SW480 (cell line): Measurements from ENCODE around the gene FHIT.

Experiments used
- DNase-seq: peaks from one replicate; pipeline ENCODE4 v3.0.0-alpha.2; 2016; ENCODE audit warnings: low spot score

The FHIT gene

DNA sequence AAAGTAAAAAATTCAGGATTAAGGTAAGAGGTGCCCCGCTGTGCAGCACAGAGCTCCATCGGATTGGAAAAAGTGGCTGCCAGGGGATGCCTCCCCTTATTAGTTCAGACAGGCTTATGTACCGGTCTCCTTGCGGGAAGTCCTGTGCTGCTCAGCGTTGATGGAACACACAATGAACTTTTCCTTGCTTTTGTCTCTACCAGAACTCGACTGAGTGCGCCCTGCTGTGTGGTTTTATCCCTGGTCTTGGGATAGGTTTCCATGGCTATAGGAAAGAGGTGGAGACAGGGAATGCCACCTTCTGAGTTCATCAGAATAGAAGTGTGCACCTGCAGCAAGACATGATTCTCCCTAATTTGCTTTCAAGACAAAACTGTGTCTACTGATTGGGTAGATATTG is 1455.5 kb downstream of the FHIT start:
- no peak for DNase-seq

DNA sequence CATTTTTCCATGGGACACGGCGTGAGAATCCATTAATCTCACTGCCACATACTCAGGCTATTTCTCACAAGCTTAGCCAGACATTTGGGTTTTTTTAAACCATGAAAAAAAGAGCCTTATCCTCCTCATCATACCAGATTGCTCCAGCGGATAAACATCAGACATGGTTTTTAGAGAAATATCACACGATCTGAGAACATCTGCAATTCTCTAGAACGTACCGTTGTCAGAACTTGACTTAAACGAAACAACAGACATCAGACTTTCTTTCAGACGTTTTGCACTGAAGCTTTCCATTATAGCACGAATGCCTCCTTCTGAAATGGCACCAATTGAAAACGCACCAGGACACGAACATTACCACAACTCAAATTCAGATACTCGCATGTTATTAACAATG is 1457.3 kb downstream of the FHIT start:
- no peak for DNase-seq

DNA sequence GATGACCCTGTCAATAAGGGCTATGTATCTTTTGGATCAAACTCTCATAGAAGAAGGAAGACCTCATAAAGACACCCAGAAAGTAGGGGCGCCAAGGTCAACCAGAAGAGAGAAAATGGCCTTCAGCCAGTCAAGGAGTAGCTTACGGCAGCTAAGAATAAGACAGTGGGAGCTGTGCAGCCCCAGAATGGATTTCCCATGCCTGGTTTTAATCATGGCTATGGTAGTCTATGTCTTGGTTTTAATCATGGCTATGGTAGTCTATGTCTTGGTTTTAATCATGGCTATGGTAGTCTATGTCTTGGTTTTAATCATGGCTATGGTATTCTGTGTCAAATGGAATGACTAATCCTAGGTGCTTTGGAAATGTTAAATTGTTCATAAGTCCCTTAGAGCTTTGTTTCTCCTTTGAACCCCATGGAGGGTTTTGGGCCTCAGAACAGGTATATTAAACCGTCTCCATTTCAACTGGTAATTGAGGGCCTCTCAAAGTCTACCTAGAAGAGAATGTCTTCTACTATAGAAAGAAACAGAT is 1459.4 kb downstream of the FHIT start:
- no peak for DNase-seq

DNA sequence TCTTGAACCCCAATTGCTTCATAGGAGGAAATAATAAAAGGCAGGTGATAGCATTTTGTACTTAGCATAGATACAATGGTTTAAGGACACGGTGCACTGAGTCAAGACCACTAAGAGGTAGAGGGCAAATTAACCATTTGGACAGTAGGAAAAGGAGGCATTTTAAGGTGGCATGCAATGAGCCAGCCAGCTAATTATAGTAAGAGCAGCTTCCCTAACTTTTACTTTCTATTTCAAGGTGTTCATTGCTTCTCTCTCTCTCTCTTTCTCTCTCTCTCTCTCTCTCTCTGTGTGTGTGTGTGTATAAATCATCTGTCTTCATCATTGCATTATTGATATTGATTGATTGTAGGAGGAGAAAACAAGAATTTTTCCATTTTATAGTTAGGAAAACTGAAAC is 1461.0 kb downstream of the FHIT start:
- no peak for DNase-seq

DNA sequence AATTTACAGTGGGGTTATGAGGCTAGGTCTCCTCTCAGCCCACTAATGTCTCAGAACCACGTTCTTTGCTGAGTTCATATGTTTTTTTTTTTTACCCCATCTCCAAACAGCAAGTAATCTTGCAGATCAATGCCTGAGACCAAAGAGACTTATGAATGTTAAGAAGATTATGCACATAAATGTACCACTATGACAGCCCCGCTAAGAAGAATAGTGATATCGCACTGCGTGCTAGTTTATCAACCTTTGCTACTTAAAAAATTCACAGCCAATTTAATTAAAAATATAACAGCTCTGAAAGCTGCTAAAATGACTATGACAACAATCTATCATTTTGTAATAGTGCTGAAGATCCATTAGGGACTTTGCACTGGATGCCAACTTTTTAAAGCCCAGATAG is 1462.5 kb downstream of the FHIT start:
- DNase-seq = no peak

DNA sequence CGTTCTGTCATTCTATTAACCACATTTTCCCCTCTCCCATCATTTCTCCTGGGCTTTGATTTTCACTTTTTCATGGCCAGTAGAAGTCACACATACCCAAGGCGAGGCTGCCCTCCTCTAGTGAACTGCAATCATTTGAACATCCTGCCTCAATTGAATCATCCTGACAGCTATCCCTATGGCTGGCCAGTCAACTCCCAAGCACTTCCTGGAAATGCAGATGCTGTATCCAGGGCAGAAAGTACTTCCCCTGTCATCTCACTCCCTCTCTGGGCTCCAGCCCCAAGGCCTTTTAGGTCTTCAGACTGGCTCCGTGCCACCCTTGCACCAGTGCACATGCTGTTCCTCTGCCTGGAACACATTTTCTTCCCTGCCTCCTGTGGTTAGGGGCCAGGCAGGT is 1463.1 kb downstream of the FHIT start:
- DNase-seq = no peak

DNA sequence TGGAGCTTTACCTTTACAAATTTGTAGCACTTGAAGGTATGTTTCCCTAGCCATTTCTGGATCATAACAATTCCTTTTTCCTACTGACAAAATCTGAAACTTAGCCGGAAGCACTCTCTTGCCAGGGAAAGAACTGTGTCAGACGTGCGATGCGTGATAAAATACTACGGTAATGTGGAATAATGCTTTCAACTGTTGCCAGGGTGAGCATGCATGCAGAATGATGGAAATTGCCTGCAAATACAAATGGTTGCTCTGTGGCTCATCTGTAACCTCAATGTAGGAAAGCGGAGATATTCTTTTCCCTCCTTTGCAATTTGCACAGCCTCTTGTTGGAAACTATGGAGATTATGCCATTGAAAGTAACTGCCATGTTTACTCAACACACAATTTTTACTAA is 1464.9 kb downstream of the FHIT start:
- DNase-seq = no peak

DNA sequence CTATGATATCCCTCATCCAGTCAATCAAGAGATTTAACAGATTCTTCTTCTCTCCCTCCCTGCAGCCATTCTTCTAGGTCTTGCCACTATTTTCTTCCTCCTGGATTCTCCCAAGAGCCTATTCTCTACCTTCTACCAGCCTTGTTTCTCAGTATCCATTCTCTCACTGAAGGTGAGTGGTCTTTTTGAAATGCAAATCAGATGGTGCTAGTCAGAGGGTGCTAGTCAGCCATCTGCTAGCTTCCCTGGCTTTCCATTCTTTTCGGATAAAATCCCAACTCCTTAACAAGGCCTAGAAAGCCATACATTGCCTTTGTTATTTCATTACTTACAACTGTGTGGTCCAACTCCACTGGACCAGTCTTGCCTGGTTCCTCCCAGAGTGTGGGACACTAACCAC is 1467.1 kb downstream of the FHIT start:
- no peak for DNase-seq

DNA sequence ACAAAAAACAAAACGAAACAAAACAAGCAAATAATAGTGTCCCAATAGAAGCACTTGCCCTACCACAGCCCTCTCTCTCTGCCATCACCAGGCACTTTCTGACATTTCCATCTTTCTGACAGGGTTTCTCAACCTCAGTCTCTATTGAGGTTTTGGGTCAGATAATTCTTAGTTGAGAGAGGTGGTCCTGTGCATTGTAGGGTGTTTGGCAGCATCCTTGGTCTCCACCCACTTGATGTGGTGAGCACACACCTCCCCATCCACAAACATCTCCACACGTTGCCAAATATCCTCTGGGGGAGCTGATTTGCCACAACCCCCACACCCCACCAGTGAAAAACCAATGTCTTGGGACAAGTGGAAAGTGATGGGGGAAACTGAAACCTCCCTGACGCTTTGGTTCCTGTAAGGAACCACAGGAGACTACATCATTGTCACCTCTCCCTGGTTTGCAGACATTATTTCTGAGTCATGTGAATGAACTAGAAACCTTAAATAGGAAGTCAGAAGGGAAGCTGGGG is 1467.7 kb downstream of the FHIT start:
- DNase-seq = no peak

DNA sequence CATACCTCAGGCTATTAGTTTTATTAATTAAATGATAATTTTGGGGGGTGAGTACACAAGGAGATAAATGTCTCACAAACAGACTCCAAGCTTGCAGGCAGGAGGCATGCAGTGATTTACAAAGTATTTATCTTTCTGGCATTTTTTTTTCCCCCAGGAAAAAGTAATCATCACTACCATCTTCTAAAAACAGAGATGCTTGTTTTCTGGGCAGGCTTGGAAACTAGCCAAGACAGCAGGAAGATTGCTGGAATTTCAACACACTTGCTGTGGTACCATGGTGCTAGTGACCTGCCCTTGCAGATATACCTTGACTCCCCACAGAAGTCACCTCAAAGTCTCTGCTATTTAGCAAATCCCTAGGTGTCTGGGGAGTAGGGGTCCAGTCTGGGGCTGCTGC is 1468.6 kb downstream of the FHIT start:
- DNase-seq = no peak

DNA sequence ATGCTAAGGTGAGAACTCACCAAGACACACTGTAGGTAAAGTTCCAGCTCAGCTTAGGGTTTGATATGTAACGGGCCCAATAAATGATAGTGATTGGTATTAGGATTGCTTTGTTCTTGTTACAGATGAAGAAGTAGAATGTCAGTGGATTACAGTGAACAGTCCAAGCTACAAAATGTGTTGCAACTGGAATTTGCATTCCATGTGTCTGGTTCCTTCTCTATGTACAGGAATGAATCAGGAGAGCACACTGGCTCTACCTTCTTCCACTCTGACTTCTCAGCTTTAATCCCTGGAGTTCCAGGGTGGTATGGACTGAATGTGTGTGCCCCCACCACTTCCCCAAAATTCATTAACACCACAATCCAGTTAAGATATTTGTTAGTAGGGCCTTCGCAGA is 1471.0 kb downstream of the FHIT start:
- no peak for DNase-seq

DNA sequence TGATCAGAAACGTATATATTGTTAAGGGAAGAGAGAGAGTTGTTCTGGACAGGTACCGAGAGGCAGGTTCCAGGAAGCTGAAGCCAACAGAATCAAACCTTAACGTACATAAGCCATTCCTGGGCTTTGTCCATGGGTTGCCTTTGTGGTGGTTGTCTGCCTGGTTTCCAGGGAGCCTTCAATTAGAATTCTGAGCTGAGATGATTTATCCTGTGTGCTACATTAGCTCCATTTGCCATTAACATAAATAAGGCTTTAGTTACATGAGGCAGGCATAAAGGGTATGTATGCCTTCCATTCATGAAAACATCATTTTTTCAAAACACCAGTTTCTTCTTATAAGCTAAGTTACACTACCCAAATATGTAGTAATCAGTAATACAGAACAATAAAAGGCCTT is 1472.0 kb downstream of the FHIT start:
- DNase-seq = no peak

DNA sequence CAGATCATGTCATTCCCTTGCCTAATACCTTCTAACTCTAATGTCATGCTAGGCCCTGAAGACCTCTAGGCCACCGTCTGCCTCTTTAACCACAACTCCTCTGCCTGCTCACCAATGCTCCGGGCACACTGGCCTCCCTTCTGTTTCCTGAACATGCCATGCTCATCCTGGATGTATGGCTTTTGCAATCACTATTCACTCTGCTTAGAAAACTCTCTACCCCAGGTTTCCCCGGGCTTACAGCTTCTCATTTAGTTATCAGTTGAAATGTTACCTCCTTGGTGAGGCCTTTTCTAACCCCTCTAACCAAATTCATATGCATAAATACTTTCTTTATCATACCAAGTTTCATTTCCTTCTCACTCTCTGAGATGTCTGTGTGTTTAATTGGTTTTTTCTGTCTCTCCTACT is 1473.6 kb downstream of the FHIT start:
- DNase-seq = no peak

DNA sequence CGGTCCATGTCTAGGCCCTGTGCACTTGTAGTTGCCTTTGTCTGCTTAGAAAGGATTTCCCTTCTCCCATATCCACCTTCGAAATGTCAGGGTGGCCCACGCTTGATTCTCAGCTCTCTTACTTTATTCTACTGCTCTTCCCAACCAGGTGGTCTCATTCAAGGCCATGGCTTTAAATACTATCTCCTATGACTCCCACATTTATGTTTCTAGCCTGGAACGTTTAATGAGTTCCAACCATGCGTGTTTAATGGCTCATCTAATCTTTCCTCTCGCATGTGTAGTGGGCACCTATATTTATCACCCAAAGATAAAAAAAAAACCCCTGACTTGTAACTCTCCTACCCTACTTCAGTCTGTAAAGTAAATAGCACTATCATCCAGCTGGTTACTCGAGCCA is 1474.2 kb downstream of the FHIT start:
- no peak for DNase-seq

DNA sequence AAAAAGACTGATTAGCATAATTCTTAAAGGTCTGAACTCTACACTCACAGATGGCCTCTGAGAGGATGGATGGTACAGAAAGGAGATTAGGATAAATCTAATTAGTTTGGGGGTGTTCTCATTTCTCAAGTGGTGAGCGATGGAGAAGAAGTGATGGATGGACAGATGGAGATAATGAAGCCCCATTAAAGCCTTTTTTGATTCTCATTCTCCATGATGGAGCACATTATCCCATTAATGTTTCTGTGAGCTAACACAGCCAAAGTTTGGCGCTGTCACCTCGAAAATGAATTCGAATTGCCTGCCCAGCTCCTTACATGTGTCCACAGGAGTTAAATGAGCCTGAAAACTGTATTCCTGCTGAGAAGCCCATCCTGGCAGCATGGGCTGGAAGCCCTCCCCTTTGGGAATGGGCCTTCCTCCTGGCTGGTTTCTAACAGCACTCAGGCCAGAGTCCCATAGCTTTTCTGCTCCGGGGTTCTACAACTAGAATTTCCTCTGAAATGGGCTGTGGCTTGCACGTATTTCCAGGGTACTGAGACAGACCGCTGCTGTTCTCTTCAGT is 1475.4 kb downstream of the FHIT start:
- DNase-seq = no peak

DNA sequence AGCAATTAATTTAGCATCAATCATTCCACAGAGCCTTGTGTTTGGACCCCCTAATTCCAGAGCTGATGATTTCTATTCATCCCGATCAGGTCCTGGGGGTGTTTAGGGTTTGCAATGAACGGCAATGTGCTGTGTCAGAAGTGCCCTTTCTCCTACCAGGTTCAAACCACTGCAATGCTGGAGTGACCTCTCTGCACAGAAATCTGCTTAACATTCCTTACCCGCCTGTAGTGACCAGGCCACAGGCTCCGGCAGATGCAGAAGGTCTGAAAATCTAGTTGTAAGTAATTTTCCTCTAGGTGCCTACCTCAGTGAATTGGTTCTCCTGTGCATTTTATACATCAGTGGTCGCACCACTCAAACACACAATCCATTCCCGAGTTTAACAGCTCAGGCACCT is 1476.1 kb downstream of the FHIT start:
- DNase-seq = no peak

DNA sequence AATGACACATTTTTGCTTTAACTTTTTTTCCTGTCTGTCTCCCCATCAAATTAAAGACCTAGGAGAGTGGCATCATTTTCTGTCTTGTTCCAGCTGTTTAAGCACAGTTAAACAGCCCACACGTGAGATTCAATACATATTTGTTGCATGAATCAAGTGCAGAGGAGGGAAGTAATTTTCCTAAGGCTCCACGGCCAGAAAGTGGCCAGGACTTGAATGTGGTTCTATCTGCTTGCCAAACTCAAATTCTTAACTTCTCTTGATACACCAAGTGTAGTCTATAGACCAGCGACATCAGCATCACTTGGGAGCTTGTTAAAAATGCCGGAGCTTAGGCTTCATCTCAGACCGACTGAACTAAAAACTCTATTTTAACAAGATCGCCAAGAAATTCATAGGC is 1476.6 kb downstream of the FHIT start:
- peak; percentile 26 for DNase-seq

DNA sequence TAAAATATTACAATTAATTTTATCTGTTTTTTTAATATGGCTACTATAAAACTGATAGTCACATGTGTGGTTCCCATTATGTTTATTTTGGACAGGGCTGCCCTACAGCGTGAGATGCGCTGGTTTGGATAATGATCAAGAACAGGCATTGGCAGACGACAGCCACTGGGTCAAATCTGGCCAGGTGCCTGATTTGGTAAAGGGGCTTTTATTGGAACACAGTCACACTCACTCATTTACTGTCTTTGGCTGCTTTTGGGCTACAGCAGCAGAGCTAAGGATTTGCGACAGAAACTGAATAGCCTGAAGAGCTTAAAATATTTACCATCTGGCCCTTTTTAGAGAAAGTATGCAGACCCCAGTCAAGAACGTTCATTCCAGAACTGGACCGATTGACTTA is 1477.3 kb downstream of the FHIT start:
- no peak for DNase-seq

DNA sequence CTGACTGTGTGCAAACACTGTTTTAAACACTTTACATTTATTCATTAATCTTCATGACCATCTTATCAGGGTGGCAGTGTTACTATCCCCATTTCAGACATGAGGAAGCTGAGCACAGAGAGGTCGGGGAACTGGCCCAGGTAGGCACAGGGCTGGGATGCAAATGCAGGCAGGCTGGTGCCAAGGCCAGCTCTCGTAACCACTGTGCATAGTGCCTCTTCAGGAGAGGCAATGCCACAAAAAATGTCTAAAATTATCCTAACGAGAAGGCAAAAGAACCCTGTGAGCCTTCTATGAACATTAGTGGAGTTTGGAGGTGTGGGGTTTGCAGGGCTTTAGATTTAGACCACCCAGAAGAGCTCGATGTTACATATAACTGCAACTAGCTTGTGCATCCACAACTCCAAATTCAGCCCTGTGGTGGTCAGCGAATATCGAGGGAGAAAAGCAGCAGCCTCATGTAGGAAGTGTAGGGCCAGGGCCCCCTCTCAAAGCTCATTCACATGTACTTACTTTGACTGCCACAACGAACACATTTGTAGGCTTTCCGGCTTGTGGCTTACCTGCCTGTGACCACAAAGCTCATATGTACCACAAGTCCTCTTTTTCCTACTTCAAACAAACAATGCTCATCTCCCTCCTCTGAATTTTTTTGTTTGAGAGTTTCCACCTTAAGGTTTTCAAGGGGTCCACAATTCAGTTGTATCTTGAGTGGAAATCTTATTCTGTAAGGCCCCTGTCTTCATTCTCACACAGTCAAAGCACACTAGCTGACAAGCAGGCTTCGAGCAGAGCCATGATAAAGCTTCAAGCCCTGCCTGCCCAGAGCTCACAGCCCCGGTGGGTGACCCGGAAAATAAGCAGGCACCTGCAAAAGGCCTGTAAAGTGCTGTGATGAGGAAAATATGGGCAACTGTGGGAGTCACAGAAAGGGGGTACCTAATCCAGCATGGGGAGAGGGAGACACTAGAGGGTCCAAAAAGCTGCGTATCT is 1478.5 kb downstream of the FHIT start:
- DNase-seq = peak; percentile 71

DNA sequence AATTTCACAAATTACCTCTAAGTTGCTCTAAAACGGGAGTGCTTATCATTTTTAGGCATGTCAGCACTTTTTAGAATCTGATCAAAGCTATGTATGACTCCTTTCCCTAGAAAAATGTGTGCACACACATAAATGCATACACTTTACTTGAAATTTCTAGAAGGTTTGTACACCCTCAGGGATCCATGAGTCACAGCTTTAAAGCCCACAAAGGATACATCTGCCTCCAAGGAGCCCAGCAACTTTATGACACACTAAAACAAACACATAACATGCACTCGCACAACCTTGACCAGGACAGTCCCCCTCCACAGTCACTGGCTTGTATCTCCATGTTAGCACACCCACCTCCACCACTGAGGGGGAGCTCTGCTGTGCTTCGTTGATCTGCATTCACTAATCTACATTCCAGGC is 1479.5 kb downstream of the FHIT start:
- DNase-seq = peak; percentile 31

DNA sequence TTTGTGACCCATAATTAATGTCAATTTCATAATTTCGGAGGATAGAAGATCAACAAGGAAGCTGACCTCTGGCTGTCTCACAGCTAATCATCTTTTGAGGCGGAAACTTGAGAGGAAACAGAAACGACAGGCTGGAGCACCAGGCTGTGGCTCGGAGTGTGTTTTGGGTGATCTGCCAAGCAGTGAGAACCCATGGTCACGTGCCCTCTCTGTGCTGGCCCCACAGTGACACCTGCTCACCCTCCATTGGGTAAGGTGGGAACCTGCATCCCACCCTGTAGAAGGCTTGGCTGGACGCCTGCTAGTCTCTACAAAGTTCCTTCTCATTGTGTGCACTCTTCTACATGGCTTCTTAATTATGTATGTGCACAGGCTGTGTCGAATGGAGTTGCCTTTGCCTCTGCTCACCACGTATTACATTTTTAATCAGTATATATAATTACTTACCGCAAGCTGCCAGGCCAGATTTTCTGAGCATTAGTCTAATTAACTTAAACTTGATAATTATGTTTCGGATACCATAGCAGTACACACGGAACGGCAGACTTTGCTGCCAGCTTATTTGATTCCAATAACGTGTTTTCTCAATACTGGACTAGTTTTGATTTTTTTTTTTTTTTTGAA is 1482.0 kb downstream of the FHIT start:
- no peak for DNase-seq

DNA sequence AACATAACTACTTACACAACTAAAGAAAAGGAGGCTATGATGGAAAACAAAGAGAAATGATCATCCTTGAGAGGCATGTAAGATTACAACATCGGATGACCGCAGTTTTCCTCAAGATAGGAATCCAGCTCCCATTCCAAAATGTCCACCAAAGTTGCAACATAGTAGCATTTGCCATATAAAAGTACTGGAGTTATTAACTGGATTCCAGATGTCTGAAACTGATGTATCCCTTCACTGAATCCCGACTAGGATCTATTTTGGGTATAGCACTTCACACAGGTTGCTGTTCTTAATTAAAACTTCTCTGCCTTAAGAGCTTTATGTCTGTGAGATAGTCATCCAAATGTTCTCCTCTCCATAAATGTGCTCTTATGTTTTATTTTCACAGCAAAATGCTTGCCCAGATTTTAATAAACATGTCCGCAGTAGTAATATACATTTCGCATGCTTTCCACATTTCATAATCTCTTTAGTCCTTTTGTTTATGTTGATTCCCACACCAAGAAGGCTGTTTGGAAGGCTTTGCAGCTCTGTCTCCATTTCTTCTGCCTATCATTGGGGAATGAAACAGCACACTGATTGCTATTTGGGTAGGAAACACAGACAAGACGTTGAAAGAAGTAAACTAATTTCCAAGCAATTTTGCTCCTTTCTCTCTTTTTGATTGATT is 1484.9 kb downstream of the FHIT start:
- no peak for DNase-seq
